ENCODE measurements around the gene INO80C.

The INO80C gene

DNA sequence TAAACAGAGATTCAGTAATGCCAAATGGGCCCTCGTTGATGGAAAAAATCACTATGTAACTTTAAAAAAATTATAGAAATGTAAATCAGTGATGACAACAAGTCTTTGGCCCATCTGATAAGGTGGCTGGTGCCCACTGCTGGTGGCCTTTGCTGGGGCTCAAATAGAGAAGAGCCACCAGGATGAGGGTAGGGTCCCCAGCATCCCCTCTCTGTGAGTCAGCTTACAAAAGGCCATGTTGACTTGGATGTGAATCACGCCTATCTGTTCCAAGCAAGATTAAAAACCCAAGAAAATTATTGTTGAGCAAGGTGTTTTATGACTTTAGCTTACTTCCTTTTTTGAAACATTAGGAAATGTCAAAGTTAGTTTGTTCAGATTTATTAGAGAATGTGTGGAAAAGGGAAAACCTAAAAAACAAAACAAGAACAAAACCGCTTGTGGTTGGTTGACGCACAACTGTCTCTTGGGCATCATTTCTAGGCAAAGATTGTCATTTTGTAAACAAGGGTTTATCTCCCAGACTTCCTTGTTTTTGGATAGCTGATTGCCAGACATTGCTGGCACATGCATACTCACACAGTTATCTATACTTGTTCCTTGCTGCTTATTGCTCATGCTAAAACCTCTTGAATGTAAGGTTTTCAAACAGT lies 66.9 kb downstream of the INO80C start:
- DNase-seq (ENCODE audit: low spot score): no peak

- DNase-seq (ENCODE audit: low spot score): no peak
Observed at GRCh38 chr18:35426786-35427185, 71.0 kb downstream of the INO80C start.

- DNase-seq (ENCODE audit: low spot score): no peak
Observed at GRCh38 chr18:35424356-35424755, 73.4 kb downstream of the INO80C start.

DNA sequence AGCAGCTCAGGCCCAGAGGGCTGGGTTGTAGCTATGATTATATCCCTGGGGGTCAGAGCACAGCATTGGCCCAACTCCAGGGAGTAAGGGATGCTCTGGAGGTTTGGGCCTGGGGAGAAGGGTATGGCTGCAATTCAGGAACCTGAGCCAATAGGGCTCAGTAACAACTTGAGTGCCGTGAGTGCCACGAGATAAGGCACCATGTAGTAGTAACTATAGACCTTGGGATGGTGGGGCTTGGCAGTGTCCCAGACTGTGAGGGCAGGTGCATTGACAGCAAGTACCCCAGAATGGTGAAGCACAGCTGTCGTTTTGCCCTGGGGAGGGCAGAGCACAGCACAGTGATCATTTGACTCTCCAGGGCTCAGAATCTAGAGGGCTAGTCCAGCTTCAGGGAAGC lies 75.5 kb downstream of the INO80C start:
- DNase-seq (ENCODE audit: low spot score): no peak

- no peak for DNase-seq (ENCODE audit: low spot score)
Observed at GRCh38 chr18:35418610-35419009, 79.2 kb downstream of the INO80C start.
